AG04450 (cell line): ENCODE measurements around the gene COA5. TPM values are rescaled to one million over a fixed set of nuclear protein-coding genes. Genes with fewer than 3 reads are reported as not detected.

Experiments used
- CTCF ChIA-PET: fragments of 300-600, 350-600 bp; formaldehyde crosslinking; extraction: SDS; loops from one replicate; lab custom pipeline; 2022; ENCODE audit warnings: antibody characterized with exemption, inconsistent platforms; lab: Charles Lee
- POLR2A ChIA-PET: fragments of 350-600 bp; formaldehyde crosslinking; extraction: SDS; loops from one replicate; lab custom pipeline; 2021; ENCODE audit warnings: antibody characterized with exemption, inconsistent platforms; lab: Yijun Ruan, JAX
- DNase-seq: peaks from one replicate; pipeline ENCODE4 v3.0.0-alpha.2; 2011; ENCODE audit warnings: low read depth, low spot score
- H3K27ac ChIP-seq: one replicate; pipeline ENCODE4 v1.5.1; 2012; ENCODE audit warnings: low read depth, low read length, control low read depth
- H3K27me3 ChIP-seq: one replicate; pipeline ENCODE4 v1.6.0; 2012; ENCODE audit warnings: low read length; ENCODE audit not compliant: control insufficient read depth, insufficient read depth
- H3K4me3 ChIP-seq: 2 replicates; pipeline ENCODE4 v1.5.1; 2011; ENCODE audit warnings: mild to moderate bottlenecking, low read depth, low read length, control low read depth
- H3K9me3 ChIP-seq: 2 replicates; pipeline ENCODE4 v1.5.1; 2012; ENCODE audit warnings: low read length; ENCODE audit not compliant: control insufficient read depth, insufficient read depth
- CTCF ChIP-seq: IDR thresholded peaks from 2 replicates; pipeline ENCODE4 v1.5.1; 2011; ENCODE audit warnings: low read depth, low read length, control low read depth, inconsistent platforms
- polyA plus RNA-seq: library from polyadenylated mRNA; depleted of rRNA; stranded (reverse); fragments of >200 nt; gene quantifications from 2 replicates; pipeline ENCODE4 v1.2.3, GENCODE V29; 2011

COA5 gene
- polyA plus RNA-seq, 1 experiment, result 27.4 TPM

- ChIA-PET POLR2A (no interaction called here), CTCF (no interaction called here)
- Histone ChIP-seq H3K27me3 (peaks cover 5% of the 10 kb centered on the region), H3K27ac (no peak overlapping the region), H3K9me3 (no peaks in the 10 kb centered on the region), H3K4me3 (no peak overlapping the region)
- no peak for DNase-seq
- no peak for TF ChIP-seq CTCF
These were observed 15.3 kb upstream of the COA5 start for GRCh38 chr2:98623657-98624056.

- DNase-seq, result no peak
- H3K9me3 ChIP-seq, result no peaks in the 10 kb centered on the region
- TF ChIP-seq CTCF, result no peak
- CTCF ChIA-PET, result interaction anchor here (1.6 kb wide), 1 partner anchor 32 kb away, joined by 6 read pairs; no protein-coding TSS in a partner anchor
- no peaks in the 10 kb centered on the region for H3K27me3 ChIP-seq
- H3K27ac ChIP-seq, result no peak overlapping the region
- POLR2A ChIA-PET, result no interaction called here
- no peak overlapping the region for H3K4me3 ChIP-seq
These were observed 8.8 kb upstream of the COA5 start for GRCh38 chr2:98617149-98617548.

GRCh38 chr2:98615481-98615880, 7.2 kb upstream of the COA5 start:
- CTCF ChIA-PET, result interaction anchor here (0.8 kb wide), 1 partner anchor 203 kb away, joined by 3 read pairs; no protein-coding TSS in a partner anchor

GRCh38 chr2:98614024-98614739, 5.9 kb upstream of the COA5 start:
- Histone ChIP-seq H3K4me3 (no peak overlapping the region), H3K27ac (no peak overlapping the region), H3K9me3 (no peaks in the 10 kb centered on the region), H3K27me3 (no peaks in the 10 kb centered on the region)
- ChIA-PET POLR2A (no interaction called here), CTCF (no interaction called here)
- no peak for DNase-seq
- TF ChIP-seq CTCF, result no peak

More at GRCh38 chr2:98615481-98615880, 7.2 kb upstream of the COA5 start:
- Histone ChIP-seq H3K27me3 (no peaks in the 10 kb centered on the region), H3K9me3 (no peaks in the 10 kb centered on the region), H3K27ac (no peak overlapping the region), H3K4me3 (no peak overlapping the region)
- DNase-seq, result no peak
- POLR2A ChIA-PET, result no interaction called here
- TF ChIP-seq CTCF, result no peak

- no peaks in the 10 kb centered on the region for H3K9me3 ChIP-seq
- TF ChIP-seq CTCF, result peak; percentile 8; the same call in 1 of the 2 replicates
These were observed 771 bp upstream of the COA5 start for GRCh38 chr2:98608962-98609604.

More at GRCh38 chr2:98608962-98609604, 771 bp upstream of the COA5 start:
- peak overlapping the region; percentile 93 for H3K27ac ChIP-seq
- ChIA-PET POLR2A (interaction anchor here (0.6 to 1.2 kb wide), 2 partner anchors 49 to 815 kb away, joined by 3 to 8 read pairs; no protein-coding TSS in a partner anchor), CTCF (interaction anchor here (0.7 to 1.7 kb wide), 3 partner anchors 36 to 196 kb away, joined by 3 to 5 read pairs (median 4); no protein-coding TSS in a partner anchor)
- no peak for DNase-seq
- H3K27me3 ChIP-seq, result no peaks in the 10 kb centered on the region
- H3K4me3 ChIP-seq, result peak overlapping the region; percentile 90
